SU-DHL-6 (cell line): ENCODE measurements around the gene GALNT6.

ENCODE experiments used
- H2AFZ ChIP-seq: fragments of 200-600 bp; sonication (generic); 2 replicates; pipeline ENCODE4 v1.6.1; 2014; ENCODE audit warnings: low read depth, mild to moderate bottlenecking, moderate library complexity, mixed read lengths, antibody characterized with exemption, low read length; ENCODE audit not compliant: severe bottlenecking
- H3F3A ChIP-seq: fragments of 200-600 bp; shearing (Covaris generic); 2 replicates; pipeline ENCODE4 v1.6.0; 2016; ENCODE audit warnings: antibody characterized with exemption, mild to moderate bottlenecking; ENCODE audit not compliant: insufficient read depth
- H3K27ac ChIP-seq: fragments of 200-600 bp; sonication (generic); 2 replicates; pipeline ENCODE4 v1.5.1; 2016; ENCODE audit warnings: low read depth, mild to moderate bottlenecking, low read length, moderate library complexity, mixed read lengths
- H3K27me3 ChIP-seq: fragments of 200-600 bp; sonication (generic), shearing (Covaris generic); 2 replicates; pipeline ENCODE4 v1.6.0; 2014; ENCODE audit warnings: mild to moderate bottlenecking, low read length
- H3K36me3 ChIP-seq: fragments of 200-600 bp; sonication (generic); 2 replicates; pipeline ENCODE4 v1.6.1; 2014; ENCODE audit warnings: mild to moderate bottlenecking, low read length, mixed read lengths
- H3K4me2 ChIP-seq: fragments of 300-600, 200-600 bp; shearing (Covaris generic), sonication (generic); 2 replicates; pipeline ENCODE4 v1.6.0; 2014; ENCODE audit warnings: low read length, low read depth, mild to moderate bottlenecking; ENCODE audit not compliant: poor library complexity, severe bottlenecking
- H3K4me3 ChIP-seq: fragments of 200-600 bp; sonication (generic); 2 replicates; pipeline ENCODE4 v1.5.1; 2014; ENCODE audit warnings: antibody characterized with exemption, low read length, mild to moderate bottlenecking, mixed read lengths; ENCODE audit not compliant: insufficient read depth, poor library complexity, severe bottlenecking
- H3K79me2 ChIP-seq: fragments of 200-600 bp; sonication (generic); 2 replicates; pipeline ENCODE4 v1.6.1; 2014; ENCODE audit warnings: mild to moderate bottlenecking, low read length, moderate library complexity; ENCODE audit not compliant: insufficient read depth
- H3K9ac ChIP-seq: fragments of 200-600 bp; sonication (generic); 2 replicates; pipeline ENCODE4 v1.7.0; 2014; ENCODE audit warnings: mild to moderate bottlenecking, low read length
- H3K9me2 ChIP-seq: fragments of 200-600 bp; sonication (generic); replicated peaks from 2 replicates; pipeline ENCODE4 v1.6.1; 2014; ENCODE audit warnings: low read length; ENCODE audit not compliant: insufficient read depth
- H3K9me3 ChIP-seq: fragments of 200-600 bp; sonication (generic); 2 replicates; pipeline ENCODE4 v1.6.1; 2014; ENCODE audit warnings: low read length, mixed read lengths; ENCODE audit not compliant: insufficient read depth
- H4K20me1 ChIP-seq: fragments of 200-600 bp; sonication (generic); 2 replicates; pipeline ENCODE4 v1.6.1; 2014; ENCODE audit warnings: low read depth, mild to moderate bottlenecking, antibody characterized with exemption, low read length, moderate library complexity, mixed read lengths
- CTCF ChIP-seq: fragments of 200-600 bp; sonication (generic); IDR thresholded peaks from one replicate; pipeline ENCODE4 v1.5.1; 2017; ENCODE audit warnings: antibody characterized with exemption, mild to moderate bottlenecking, low read length, moderate library complexity; ENCODE audit not compliant: insufficient read depth, poor library complexity, severe bottlenecking
- EZH2phosphoT487 ChIP-seq: fragments of 200-600 bp; sonication (generic), shearing (Covaris generic); conservative IDR thresholded peaks from 2 replicates; pipeline ENCODE4 v1.6.1; 2018; ENCODE audit warnings: mild to moderate bottlenecking, antibody characterized with exemption, low read length, moderate library complexity, mixed read lengths

Gene GALNT6

GRCh38 chr12:51390457-51390856 lies 749 bp downstream of the GALNT6 start:
- no peaks in the 10 kb centered on the region for H3K9me3 ChIP-seq
- H3F3A ChIP-seq = no peaks in the 10 kb centered on the region
- no peak overlapping the region for H3K27ac ChIP-seq
- peak overlapping the region; percentile 59; the same call in 1 of the 2 replicates for H3K9ac ChIP-seq
- H3K4me2 ChIP-seq = peak overlapping the region; percentile 65
- no peaks in the 10 kb centered on the region for H3K9me2 ChIP-seq
- TF ChIP-seq EZH2phosphoT487 (no peak), CTCF (no peak)
- H3K27me3 ChIP-seq = no peaks in the 10 kb centered on the region
- H4K20me1 ChIP-seq = no peaks in the 10 kb centered on the region
- H3K4me3 ChIP-seq = no peak overlapping the region
- no peak overlapping the region for H2AFZ ChIP-seq
- H3K79me2 ChIP-seq = no peaks in the 10 kb centered on the region
- no peaks in the 10 kb centered on the region for H3K36me3 ChIP-seq

- Histone ChIP-seq H3K27me3 (no peaks in the 10 kb centered on the region), H3K4me2 (no peak overlapping the region), H3K27ac (no peak overlapping the region), H3F3A (no peaks in the 10 kb centered on the region), H3K79me2 (no peaks in the 10 kb centered on the region), H3K9me3 (no peaks in the 10 kb centered on the region), H2AFZ (no peak overlapping the region), H3K4me3 (no peak overlapping the region), H4K20me1 (no peaks in the 10 kb centered on the region), H3K36me3 (no peaks in the 10 kb centered on the region), H3K9ac (no peak overlapping the region), H3K9me2 (no peaks in the 10 kb centered on the region)
- TF ChIP-seq EZH2phosphoT487 = no peak
- no peak for TF ChIP-seq CTCF
These were observed 1.8 kb downstream of the GALNT6 start for GRCh38 chr12:51389302-51389999.

GRCh38 chr12:51388846-51389245 lies 2.4 kb downstream of the GALNT6 start:
- TF ChIP-seq CTCF = no peak
- no peak for TF ChIP-seq EZH2phosphoT487
- no peaks in the 10 kb centered on the region for H3K27me3 ChIP-seq
- H4K20me1 ChIP-seq = no peaks in the 10 kb centered on the region
- H3K9ac ChIP-seq = no peak overlapping the region
- no peaks in the 10 kb centered on the region for H3F3A ChIP-seq
- no peaks in the 10 kb centered on the region for H3K79me2 ChIP-seq
- H3K27ac ChIP-seq = no peak overlapping the region
- no peak overlapping the region for H3K4me3 ChIP-seq
- H2AFZ ChIP-seq = no peak overlapping the region
- no peaks in the 10 kb centered on the region for H3K9me2 ChIP-seq
- no peak overlapping the region for H3K4me2 ChIP-seq
- no peaks in the 10 kb centered on the region for H3K9me3 ChIP-seq
- H3K36me3 ChIP-seq = no peaks in the 10 kb centered on the region
